Activated CD4-positive, alpha-beta memory T cell treated with anti-CD3 and anti-CD28 coated beads, Interleukin-2, amount 10 ng/mL, durations not matched to agents 7 days and 5 days (primary cell): Measurements from ENCODE around the gene WFS1. TPM values are rescaled to one million over a fixed set of nuclear protein-coding genes. Genes with fewer than 3 reads are reported as not detected.

ENCODE experiments used
- CTCF ChIA-PET: fragments of 350-600 bp; sonication (Branson Sonifier 250); formaldehyde crosslinking; loops from one replicate; lab custom pipeline; 2021; ENCODE audit warnings: antibody characterized with exemption, inconsistent platforms; lab: Charles Lee
- POLR2A ChIA-PET: fragments of 350-600 bp; sonication (Branson Sonifier 250); formaldehyde crosslinking; loops from one replicate; lab custom pipeline; 2021; ENCODE audit warnings: antibody characterized with exemption; lab: Charles Lee
- DNase-seq: peaks from one replicate; pipeline ENCODE4 v3.0.0-alpha.2; 2020
- H3K27ac Mint-ChIP-seq: one replicate; pipeline ENCODE4 v1.8.0; 2021; ENCODE audit warnings: mild to moderate bottlenecking, mixed read lengths
- H3K27me3 Mint-ChIP-seq: one replicate; pipeline ENCODE4 v1.8.0; 2021; ENCODE audit warnings: mixed read lengths
- H3K36me3 Mint-ChIP-seq: one replicate; pipeline ENCODE4 v1.8.0; 2021; ENCODE audit warnings: low read depth, mixed read lengths
- H3K4me1 Mint-ChIP-seq: one replicate; pipeline ENCODE4 v1.8.0; 2021; ENCODE audit warnings: mixed read lengths
- H3K4me3 Mint-ChIP-seq: one replicate; pipeline ENCODE4 v1.8.0; 2021; ENCODE audit warnings: mild to moderate bottlenecking, mixed read lengths
- H3K9me3 Mint-ChIP-seq: one replicate; pipeline ENCODE4 v1.8.0; 2021; ENCODE audit warnings: mixed read lengths
- total RNA-seq, 2 experiments: library from RNA; stranded (reverse); gene quantifications; one replicate each; pipeline ENCODE4 v1.2.3, GENCODE V29; 2021

WFS1 gene
- total RNA-seq, 2 experiments from 2014 or later = 2.4 to 3.5 TPM

DNA sequence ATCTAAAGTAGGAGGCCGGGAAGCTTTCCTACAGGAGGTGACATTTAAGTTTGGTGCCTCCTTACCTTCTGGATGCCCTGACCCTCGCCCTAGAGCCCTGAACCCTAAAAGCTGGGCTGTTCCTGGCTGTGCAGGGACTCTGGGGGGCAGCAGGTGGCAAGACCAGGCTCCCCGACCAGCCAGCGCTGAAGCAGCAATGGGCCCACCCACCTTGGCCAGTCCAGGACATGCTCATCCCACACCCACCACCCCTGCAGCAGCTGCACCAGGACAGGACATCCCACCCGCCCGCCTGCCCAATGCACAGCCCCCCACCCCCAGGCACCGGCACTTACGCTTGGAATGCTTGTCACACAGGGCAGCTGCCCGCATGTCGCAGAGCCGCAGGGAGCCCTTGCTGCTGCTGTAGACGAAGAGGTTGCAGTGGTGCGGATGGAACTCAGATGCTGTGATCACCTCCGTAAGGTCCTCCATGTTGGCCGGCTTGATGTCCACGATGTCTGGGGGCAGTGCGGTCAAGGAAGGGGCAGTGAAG lies 77.9 kb downstream of the WFS1 start:
- Mint-ChIP-seq H3K4me3 (no peak overlapping the region), H3K36me3 (no peaks in the 10 kb centered on the region), H3K27ac (no peak overlapping the region), H3K4me1 (peaks cover 1% of the 10 kb centered on the region), H3K9me3 (no peaks in the 10 kb centered on the region), H3K27me3 (peaks cover 13% of the 10 kb centered on the region)
- ChIA-PET CTCF (interaction anchor here (1.0 to 2.4 kb wide), 3 partner anchors 16 to 20 kb away, joined by 3 to 9 read pairs (median 5); no protein-coding TSS in a partner anchor), POLR2A (no interaction called here)
- DNase-seq = no peak

DNA sequence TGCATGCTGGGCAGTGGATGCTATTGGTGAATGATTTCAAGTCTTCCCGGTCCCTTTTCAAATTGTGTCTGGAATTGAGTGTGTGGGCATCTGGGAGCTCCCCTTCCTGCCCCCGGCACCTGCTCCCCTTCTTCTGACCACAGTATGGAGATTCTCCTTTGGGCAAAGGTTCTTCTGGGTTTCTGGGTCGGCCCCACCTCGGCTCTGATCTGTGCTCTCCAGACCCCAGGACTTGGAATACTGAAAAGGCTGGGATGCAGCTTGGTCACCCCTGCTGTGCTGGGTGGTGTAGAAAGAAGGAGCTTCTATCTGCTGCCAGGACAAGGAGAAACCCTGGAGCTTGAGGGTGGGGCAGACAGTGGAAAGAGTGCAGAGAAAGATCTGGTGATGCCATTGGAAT lies 78.8 kb downstream of the WFS1 start:
- Mint-ChIP-seq H3K4me1 (no peaks in the 10 kb centered on the region), H3K9me3 (no peaks in the 10 kb centered on the region), H3K4me3 (no peak overlapping the region), H3K36me3 (no peaks in the 10 kb centered on the region), H3K27ac (no peak overlapping the region), H3K27me3 (peaks cover 9% of the 10 kb centered on the region)
- no peak for DNase-seq
- CTCF ChIA-PET = interaction anchor here (1.4 to 2.4 kb wide), 2 partner anchors 17 to 97 kb away, joined by 3 to 9 read pairs; no protein-coding TSS in a partner anchor
- POLR2A ChIA-PET = no interaction called here

DNA sequence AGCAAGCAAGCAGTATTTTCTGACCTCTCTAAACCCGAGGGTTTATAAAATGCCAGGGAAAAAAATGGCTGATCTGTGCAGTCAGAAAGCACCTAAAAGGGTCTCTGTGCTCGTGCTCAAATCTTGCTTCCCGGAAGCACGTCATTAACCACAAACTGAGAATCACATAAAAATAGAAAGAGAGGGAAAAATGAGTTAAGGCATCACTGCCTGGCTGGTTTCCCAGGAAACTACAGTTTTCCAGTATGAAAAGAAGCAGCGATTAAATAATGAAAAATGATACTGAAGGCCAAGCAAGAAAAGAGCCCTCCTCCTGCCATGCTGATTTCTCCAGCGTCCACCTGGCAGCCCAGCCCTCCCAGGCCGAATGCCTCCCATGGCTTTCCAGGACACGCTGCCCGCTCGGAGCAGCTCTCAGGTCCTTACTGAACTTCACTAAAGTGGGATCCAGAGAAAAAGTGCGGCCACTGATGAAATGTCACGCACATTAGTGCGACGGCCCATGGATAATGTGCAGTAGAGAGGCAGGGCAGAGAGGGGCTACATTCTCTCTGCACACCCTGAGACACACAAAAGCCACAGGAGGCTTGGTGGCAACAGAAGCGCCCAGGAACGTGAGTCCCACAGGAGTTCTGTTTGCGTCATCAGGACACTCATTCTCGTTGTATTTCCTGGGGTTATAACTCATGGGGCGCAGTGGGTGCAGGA lies 80.4 kb downstream of the WFS1 start:
- peaks cover 4% of the 10 kb centered on the region for H3K27me3 Mint-ChIP-seq
- no peak overlapping the region for H3K27ac Mint-ChIP-seq
- ChIA-PET POLR2A (no interaction called here), CTCF (interaction anchor here (1.4 to 2.4 kb wide), 2 partner anchors 19 to 99 kb away, joined by 3 to 9 read pairs; no protein-coding TSS in a partner anchor)
- no peaks in the 10 kb centered on the region for H3K4me1 Mint-ChIP-seq
- H3K36me3 Mint-ChIP-seq = no peaks in the 10 kb centered on the region
- DNase-seq = no peak
- no peak overlapping the region for H3K4me3 Mint-ChIP-seq
- H3K9me3 Mint-ChIP-seq = no peaks in the 10 kb centered on the region

DNA sequence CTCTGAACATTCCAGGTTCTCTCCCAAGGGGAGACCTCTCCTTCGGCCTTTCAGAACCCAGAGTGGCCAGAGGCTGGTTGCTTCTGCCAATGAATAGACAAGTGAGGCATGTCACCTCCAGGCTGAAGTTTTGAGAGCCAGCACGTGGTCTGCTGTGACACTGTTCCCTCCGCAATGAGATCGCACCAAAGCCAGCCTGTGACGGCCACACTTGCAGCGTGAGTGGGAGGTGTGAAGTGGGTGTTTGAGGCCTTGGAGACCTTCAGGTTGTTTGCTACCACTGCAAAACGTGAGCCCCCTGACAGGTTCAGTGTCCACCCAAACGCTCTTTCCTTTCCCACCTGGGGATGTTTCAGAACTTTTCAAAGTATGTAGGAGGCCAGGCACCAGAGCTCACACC lies 81.0 kb downstream of the WFS1 start:
- Mint-ChIP-seq H3K27ac (no peak overlapping the region), H3K4me3 (no peak overlapping the region), H3K9me3 (no peaks in the 10 kb centered on the region), H3K36me3 (no peaks in the 10 kb centered on the region), H3K4me1 (no peaks in the 10 kb centered on the region), H3K27me3 (peaks cover 4% of the 10 kb centered on the region)
- ChIA-PET CTCF (no interaction called here), POLR2A (no interaction called here)
- no peak for DNase-seq

DNA sequence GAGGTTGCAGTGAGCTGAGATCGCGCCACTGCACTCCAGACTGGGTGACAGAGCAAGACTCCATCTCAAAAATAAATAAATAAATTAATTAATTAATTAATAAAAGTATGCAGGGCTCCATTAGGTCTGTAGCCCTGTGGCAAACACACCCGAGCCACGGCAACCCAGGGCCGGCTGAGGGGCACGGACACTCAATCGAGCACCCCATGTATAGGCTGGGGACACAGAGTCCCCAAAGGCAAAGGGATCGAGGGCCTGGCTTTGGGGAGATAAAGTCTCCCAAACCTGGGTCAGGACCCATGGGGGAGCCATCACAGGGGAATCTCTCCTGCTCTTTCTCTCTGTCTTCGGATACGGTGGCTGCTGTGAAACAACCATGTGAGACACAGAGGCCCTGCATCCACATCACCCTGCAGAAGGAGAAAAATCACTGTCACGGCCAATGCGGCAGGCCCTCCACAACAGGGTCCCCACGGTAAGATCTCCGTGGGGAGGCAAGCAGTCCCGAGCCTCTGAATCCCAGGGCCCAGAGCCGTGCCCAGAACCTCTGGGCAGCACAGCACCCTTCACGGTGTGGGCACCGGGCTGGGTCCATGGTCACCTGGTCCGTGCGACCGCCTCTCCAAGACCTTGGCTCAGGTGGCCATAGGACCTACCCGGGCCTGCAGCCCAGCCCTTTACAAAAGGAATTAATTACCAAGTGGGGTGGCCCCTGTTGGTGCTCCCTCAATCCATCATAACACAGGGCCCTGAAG lies 81.8 kb downstream of the WFS1 start:
- H3K4me3 Mint-ChIP-seq = no peak overlapping the region
- no peaks in the 10 kb centered on the region for H3K36me3 Mint-ChIP-seq
- H3K27me3 Mint-ChIP-seq = peaks cover 4% of the 10 kb centered on the region
- no peaks in the 10 kb centered on the region for H3K4me1 Mint-ChIP-seq
- no peak for DNase-seq
- no peak overlapping the region for H3K27ac Mint-ChIP-seq
- no peaks in the 10 kb centered on the region for H3K9me3 Mint-ChIP-seq
- ChIA-PET CTCF (no interaction called here), POLR2A (no interaction called here)

DNA sequence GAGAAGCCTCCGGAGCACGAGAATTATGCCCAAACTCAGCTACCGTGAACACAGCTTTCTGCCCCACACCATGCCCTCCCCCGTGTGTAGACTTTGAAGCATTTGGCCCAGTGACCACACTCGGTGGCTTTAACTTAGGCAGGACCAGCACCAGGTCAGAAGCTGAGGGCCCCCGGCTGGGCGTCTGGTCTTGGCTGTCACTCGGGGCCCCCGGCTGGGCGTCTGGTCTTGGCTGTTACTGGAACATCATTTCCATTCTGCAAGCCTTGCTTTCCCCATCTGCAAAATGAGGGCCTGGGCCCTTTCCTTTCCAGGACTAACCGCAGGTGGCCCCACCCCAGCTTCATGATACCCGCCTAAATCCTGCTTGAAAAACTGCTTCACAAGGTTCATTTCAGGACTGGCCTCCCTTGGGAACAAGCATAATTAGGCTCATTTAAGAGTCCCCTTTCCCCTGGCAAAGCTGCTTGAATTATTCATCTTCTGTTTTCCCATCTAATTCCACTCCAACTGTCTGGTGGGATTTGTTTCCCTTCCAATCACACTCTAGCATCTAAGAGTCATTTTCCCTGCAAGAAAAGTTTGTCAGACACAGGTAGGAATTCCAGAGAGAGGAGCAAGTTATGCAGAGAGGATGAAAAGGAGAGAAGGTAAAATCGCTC lies 82.5 kb downstream of the WFS1 start:
- POLR2A ChIA-PET = no interaction called here
- Mint-ChIP-seq H3K36me3 (no peaks in the 10 kb centered on the region), H3K27me3 (peaks cover 4% of the 10 kb centered on the region), H3K27ac (no peak overlapping the region), H3K4me1 (no peaks in the 10 kb centered on the region), H3K4me3 (no peak overlapping the region), H3K9me3 (no peaks in the 10 kb centered on the region)
- CTCF ChIA-PET = no interaction called here
- DNase-seq = no peak

Other genes with a start within 250 kb of the WFS1 start
- 10 to 100 TPM; 43.8 to 44.4 TPM for gene JAKMIP1, start 69.3 kb upstream of the WFS1 start, total RNA-seq
- gene PPP2R2C, start 202.8 kb downstream of the WFS1 start, total RNA-seq = not detected